A204.1 (cell line): Measurements from ENCODE around the gene PBX1.

Experiments
- FAIRE-seq: peaks from 2 replicates; lab custom pipeline; 2012; peaks lifted over from hg19 to GRCh38; lab: Jason Lieb, UNC

PBX1 gene

DNA sequence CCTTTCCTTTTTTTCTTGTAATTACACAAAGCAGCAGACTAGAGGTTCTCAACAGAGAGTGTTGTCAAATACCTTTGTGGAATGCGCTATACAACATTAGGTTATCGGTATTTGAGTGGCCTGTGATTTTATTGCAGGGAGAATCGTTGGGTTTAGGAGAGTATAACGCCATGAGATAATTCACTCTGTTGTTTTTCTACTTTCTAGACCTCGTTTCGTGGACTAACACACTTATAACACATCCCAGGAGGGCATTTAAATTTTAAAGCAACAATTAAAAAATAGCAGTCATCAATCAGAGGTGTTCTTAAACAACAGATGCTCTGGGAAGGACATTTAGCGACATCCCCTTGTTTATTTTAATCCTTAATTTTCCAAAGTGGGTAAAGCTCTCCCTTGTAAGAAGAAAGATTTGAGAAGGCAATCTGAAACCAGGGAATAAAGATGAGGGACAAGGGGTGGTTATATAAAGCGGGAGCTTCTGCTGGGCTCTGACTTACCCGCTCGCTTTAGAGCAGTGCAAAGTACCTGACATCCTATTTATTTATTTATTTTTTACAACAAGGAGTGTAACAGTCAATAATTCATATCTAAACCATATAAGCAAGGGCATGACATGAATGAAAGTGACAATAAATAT is 4.9 kb downstream of the PBX1 start:
- FAIRE-seq = no peak

DNA sequence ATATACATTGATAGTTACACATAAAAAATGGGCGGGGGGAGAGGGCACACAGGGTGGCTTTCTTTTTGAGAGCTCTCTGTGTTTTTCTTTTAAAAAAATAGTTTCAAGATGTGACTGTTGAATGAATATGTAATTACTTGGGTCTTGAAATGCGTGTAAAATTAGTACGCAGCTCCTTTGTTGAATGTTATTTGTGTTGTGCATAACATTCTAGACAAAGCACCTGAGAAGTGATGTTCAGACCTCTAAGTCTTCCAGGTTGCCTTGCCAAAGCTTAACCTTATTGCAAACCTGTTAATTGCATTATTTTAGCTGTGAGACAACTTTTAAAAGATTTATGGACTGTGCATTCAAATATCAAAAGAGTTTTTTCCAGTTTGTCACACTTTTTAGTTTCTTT is 5.4 kb downstream of the PBX1 start:
- no peak for FAIRE-seq

DNA sequence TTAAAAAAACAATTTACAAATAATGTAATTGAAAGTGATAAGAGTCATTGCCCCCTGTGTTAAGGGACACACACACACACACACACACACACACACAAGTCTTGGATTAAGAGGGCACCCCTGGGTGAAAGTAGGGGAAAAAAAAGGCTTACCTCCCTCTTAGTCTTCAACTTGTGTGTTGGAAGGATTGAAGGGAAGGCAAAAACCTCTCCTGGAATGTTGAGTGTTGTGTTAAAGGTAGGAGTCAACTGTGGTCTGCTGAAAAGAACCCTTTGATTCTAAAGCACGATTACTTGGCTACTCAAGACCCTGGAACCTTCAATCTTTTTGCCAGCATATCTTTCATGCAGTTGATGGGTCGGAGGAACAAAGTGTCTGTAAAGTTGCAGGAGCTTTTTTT is 6.4 kb downstream of the PBX1 start:
- no peak for FAIRE-seq

DNA sequence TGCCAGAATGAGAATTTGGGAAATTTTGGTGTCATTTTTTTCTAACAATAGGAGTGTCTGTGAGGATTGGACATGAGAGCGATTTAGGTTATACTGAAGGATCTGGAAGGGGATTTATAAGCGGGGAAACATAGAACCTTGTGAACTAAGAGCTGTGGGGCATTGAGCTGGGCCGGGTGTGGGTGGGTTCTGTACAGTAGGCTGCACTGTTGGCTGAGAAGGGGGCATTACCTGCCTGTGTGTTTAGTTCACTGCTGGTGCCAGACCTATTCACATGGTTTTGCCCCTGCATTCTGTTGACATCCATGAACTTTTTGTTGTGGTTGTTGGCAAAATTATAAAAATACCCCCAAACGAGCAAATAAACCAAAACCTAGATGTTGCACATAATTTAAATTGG is 8.8 kb downstream of the PBX1 start:
- no peak for FAIRE-seq

DNA sequence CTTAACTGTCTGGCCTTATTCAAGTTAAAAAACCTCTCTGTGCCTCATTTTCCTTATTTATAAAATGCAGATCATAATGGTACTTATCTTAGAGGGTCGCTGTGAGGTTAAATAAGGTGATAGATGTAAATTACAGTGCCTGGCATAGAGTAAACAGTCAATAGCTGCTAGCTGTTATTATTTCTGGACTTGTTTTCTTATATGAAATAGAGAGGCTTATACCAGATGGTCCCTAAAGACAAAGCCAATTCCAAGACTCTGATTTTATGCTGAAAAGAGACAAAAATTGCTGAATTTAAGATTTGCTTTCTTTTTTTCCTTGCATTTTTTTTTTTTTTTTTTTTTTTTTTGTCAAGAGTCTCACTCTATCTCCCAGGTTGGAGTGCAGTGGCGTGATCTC is 10.3 kb downstream of the PBX1 start:
- FAIRE-seq = no peak

DNA sequence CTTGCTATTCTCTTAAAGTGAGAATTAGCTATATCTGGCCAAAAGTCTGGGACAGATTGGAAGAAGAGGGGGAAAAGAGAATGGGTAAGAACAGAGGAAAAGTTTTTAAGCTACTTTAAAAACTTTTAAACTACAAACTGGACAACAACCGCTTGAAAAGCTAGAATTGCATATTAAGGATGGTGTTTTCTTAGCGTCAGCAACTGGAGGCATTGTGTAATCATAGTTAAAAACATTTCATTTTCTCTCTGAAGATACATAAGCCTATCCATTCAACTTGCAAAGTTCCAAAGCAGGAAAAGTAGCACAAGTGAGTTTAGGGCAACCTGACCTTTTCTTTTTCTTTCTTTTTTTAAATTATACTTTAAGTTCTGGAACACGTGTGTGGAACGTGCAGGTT is 10.9 kb downstream of the PBX1 start:
- FAIRE-seq = no peak

DNA sequence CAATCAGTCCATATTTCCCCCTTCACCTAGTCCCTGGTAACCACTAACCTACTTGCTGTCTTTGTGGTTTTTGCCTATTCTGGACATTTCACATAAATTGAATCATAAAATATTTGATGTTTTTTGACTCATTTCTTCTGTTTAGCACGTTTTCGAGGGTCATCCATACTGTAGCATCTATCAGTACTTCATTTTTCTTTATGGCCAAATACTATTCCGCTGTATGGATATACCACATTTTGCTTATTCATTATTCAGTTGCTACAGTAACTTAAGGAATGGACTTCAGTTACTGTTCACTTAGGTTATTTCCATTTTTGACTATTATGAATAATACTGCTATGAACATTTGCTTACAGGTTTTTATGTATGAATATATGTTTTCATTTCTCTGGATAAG is 12.3 kb downstream of the PBX1 start:
- FAIRE-seq = no peak

DNA sequence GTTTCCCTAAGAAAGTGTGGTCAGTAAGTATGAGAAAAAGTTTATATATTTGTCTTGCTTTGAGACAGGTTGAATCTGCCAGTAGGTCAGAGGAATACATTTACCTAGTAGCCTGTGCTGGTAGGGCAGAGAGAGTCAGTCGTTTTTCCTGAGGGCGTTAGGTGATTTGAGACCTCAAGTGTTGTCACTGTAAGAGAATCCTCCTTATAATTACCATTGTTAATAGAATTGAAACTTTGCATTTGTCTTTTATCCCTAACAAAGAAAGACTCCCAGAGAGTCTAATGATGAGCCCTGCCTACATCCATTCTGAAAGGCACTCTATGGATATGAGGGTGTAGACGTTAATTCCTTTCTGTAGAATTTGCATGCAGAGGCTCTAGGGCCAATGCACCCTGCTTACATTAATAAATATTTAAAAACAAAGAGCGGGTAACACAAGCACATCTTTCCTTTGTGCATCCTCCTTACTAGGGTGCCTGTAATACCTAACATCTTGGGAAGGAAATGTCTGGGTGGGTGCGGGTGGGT is 16.4 kb downstream of the PBX1 start:
- no peak for FAIRE-seq

DNA sequence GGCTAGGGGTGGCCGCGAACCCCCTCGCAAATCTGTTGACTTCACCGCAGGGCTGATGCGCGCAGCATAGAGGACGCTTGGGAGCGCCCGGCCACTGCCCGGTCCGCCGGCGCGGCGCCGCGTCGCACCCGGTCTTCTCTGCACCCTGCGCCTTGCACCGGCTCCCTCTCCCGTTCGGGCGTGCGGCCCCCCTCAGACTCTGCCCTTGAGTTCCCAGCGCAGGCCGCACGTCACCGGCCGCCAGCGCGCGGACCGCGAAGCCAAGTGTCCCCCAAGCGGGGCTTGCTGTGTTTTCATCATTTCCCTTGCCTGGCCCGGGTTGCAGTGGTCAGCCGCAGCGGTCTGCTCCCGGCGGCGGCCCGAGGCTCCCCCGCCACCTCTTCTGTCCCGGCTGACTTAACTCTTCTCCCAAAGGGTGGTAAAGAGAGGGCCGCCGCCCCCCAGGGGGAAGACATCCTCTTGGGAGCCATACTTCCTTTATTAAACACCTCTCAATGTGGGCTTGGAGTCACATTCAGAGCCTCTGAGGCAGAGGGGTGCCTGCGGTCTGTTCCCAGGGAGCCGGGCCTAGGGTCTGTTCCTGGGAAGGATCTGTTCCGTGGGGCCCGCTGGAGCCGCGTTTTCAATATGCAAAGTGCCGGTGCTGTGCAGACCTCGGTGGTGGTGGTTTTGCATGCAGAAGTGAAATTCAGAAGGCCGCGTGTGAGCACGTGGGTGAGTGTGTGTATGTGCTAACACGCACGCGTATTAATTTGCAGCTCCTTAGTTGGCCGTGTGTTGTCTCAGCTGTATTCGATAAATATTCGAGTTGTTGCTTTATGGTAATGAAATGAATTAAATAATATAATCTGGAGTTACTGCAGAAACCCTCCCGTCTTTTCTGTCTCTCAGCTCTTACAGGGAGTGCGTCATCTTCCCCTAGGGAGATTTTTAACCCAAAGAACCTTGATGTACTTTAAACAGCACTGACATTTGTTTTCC is 17.6 kb downstream of the PBX1 start:
- no peak for FAIRE-seq

DNA sequence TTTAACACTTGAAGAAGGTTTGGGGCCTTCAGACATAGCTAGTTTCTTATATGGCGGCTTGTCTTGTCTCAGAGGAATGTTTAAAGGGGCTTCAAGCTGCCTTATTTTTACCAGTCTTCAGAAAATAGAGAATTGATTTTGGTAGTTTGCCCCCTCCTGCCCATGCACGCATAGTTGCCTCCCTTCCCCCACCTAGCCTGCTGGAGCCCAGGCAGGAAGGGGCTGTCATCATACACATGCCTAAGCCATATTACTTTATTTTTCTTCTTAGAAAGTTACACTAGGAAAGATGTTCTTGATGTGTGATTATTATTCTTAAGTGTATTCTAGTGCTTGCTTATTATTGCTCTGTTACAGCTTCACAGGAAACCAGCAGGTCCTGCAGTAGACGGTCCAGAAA is 18.3 kb downstream of the PBX1 start:
- FAIRE-seq = no peak

DNA sequence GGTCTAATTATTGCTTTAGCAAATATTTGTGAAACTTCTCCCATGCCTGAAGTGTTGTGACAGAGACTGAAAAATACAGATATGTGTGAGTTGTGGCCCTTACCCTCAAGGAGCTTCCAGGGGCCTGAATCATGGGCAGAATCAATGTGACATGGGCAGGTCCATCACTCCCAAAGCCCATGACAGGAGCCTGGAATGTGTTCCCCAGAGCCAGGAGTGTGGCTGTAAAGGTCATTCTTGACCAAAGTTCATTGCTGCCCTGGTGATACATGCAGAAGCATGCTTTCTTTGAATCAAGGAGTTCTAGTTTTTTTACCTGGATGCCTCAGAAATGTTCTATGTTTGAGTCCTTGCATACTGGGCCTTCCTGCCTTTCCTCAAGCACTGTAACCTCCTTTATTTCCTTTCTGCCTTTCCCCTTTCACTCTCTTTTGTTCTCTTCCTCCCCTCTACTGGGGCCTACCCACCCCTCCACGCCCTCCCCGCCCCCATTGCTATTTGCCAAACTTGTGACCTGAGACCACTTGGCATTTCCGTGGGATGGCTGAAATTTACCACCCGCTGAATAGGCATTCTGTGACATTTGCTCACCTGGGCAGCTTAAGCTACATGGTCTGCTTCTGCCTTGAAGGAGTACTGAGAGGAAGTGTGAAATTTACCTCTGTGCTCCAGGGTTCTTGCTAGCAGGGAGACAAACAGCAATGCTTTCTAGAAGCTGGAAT is 19.7 kb downstream of the PBX1 start:
- FAIRE-seq = no peak

DNA sequence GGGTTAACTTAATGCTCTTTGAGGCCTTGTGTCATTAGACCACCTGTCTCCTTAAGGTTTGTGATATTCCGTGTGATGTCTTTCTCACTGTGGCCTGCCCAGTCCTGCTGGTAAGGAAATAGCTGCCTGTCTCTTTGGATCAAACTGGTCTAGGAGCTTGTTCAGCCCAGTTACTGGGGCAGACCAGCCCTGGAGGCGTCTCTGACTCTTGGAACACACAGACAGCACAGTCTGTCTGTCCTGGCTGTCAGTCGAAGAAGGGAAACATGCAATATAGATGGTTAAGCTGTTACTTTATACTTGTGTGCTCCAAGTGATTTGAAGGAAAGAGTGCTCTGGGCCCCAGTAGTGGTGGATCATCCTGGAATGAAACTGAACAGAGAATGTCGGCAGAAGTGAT is 20.4 kb downstream of the PBX1 start:
- FAIRE-seq = no peak

DNA sequence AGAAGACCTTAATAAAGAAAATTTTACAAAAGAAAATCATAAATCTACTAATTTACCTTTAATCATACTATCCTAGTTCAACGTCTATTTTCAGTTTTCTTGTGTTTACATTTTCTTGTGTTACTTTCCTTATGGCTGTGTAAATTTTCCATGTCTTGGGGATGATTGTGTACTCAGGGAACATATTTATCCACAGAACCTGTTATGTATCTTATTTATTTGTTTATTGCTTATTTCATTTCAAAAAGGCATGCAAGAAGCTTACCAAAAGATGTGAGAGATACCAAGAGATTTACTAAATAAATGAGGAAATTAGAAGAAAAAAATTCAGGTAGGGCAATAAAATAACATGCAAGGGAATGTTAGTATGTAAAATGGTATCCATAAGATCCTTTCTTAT is 22.8 kb downstream of the PBX1 start:
- no peak for FAIRE-seq

DNA sequence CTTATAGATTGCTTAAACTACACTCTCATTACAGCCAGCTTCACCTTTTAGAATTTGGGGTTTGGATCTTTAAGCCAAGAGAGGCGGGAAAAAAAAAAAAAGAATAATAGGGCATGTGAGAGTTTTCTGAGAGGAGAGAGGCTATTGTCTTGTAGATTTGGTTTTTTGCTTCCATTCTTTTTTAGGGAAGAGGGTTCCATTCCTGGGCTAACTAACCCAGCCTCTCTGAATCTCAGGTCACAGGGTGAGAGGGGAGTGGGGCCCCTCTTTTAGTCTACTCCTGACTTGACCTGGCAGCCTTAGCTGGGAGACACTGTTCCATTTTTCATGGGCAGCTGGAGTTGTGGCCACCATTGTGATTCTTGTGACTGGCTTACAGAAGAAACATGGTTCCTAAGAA is 24.2 kb downstream of the PBX1 start:
- FAIRE-seq = no peak

DNA sequence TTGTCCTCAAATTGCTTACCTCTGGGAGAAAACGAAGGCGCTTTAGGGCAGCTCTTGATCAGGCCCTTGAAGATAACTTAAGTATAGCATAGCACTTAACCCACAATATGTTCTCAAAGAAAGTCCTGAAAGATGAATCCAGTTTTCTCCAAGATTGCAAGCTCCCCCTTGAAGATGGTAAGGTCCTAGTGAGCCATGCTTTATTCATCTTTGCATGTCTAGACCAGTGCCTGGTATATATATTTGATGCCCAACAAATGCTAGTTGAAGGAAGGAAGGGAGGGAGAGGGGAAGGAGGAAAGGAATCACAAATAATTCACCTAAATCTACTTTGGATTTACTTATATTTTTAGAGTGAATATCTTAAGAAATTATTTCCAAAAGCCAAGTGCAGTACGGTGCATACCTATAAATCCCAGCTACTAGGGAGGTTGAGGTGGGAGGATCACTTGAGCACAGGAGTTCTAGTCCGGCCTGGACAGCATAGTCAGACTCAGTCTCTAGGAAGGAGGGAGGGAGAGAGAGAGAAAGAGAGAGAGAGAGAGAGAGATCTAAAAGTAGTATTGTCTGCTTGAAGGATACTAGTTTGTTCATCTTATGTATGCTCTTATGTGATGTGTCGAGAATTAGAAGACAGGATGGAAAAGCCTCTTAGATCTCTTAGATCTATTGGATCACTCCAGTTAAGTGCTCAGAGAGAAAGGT is 25.0 kb downstream of the PBX1 start:
- no peak for FAIRE-seq

DNA sequence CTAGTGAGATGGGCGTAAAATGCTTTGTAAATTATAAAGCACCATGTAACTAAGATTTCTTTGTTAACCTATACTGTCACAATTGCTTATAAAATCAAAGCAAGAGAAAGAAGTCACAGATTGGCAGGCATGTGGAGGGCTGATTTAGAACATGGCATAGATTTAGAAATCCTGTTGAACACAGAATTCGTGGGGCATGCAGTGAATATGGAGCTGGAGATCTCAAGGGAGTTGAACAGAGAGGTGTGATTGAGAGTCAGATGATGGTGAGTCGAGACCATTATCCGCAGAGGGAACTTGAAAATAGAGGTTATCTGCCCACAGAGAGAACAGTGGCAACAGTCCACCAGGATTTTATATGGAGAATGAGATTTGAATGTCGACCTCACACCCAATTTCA is 27.6 kb downstream of the PBX1 start:
- FAIRE-seq = no peak

DNA sequence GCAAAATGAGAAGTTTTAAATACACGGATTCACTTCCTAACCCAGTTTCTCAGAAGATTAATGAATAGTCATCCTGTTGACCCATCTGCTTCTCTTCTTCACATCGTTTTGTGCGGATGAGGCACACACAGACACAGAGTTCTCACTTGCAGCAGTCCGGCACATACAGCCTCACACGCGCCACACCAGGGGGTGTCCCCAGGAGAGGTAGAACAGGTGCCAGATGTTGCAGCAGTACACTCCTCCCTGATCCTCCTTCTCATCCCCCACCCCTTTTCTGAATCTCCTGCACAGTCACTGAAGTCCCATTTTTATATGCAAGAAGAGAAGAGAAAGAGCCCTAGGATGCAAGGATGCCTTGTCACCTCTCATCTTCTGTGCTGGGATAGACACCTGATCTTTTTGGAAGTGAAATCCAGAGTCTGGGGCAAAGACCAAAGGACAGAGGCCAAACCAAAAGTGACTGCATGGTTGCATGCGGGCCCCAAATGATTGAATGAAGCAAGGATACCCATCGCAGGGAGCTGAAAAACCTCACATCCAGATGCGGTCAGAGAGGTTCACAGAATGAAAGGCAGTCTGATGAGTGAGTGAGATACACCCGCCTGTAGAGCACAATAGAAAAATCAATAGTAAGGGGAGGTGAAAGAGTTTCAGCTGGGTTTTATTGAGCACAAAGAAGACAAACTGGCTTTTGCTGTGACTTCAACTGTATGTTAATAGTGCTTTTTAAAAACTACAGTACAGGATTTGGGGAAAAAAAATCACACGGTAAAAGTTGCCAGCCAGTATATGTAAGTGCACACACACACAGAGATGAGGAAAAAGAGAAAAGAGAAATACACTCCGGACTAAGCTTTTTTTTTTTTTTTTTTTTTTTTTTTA is 28.9 kb downstream of the PBX1 start:
- no peak for FAIRE-seq

DNA sequence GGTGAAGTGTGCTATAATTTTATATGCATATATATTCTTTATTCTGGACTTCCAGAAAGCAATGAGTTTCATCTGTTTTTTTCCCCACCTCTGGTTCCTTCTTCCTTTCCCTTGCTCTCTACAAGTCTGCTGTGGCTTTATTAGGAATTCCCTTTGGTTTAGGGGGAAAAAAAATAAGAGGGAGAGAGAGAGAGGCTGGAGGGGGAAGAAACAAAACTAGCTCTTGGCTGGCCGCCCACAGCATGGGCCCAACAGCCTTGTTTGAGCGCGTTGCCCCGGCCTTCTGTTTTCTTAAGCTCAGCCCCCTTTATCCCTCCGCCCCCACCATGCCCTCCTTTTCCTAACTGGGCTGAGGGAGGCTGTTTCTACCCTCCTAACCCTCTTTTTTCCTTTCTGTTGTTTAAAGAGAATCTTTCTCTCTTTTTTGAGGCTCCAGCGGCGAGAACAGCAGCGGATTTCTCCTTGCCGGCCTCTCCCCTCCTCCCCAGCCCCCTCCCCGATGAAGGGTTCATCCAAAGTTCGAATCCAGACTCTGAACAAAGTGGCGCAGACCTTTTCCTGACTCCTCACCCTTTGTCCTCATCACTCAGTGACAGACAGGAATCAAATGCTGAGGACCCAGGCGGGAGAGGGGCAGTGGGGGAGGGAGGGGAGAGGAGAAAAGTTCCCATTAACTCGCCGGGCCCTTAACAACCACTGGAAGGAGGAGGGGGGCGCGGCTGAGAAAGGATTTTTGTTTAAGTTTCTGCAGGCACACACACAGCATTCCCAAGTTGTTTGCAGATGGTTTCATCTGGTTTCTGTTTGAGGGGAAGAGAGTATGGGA is 29.7 kb downstream of the PBX1 start:
- FAIRE-seq = no peak

DNA sequence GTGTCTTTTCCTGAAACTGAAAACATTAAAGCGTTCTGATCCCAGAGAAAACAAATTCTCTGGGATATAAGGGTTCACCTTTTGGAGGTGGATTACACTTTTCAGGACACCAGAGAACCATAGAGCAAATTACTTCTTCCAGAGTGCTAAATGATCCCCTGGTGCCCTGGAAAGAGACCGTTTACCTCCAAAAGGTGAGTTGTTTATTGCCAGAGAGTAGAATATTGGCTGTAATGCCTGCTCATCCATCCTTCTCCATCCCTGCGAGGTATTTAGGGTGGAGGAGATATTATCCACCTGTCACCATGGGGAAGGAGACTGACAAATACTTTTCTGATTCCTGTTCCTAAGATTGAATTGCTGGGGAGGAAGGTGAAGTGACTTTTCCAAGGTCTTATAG is 30.4 kb downstream of the PBX1 start:
- FAIRE-seq = no peak

DNA sequence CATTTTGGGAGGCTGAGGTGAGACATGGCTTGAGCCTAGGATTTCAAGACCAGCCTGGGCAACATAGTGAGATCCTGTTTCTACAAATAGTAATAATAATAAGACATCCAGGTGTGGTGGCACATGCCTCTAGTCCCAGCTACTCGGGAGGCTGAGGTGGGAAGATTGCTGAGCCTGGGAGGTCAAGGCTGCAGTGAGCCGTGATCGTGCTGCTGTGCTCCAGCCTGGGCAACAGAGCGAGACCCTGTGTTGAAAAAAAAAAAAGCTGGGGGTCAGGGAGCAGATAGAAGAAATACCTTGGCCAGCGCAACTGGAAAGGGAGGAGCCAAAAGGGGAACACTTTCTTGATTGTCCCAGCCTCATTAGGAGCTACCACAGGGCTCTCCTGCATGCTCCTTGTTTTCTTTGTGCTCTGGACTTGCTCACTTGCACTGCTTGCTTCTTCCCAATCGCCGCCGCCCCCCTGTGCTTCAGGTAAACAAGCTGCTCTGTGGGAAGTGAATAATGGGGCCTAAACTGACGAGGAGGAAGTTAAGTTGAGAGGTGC is 31.1 kb downstream of the PBX1 start:
- no peak for FAIRE-seq
